Osteoblast (primary cell): ENCODE data around the gene FBXW4. TPM values are rescaled to one million over a fixed set of nuclear protein-coding genes. Genes with fewer than 3 reads are reported as not detected.

Experiments
- DNase-seq: peaks from one replicate; pipeline ENCODE4 v3.0.0; 2011; ENCODE audit warnings: low spot score, mixed read lengths; ENCODE audit not compliant: insufficient read length; ENCODE audit errors: missing footprints
- H2AFZ ChIP-seq: 2 replicates; pipeline ENCODE4 v1.6.0; 2011; ENCODE audit warnings: mild to moderate bottlenecking, low read length
- H3K27ac ChIP-seq: 2 replicates; pipeline ENCODE4 v1.5.1; 2011; ENCODE audit warnings: mild to moderate bottlenecking, low read depth, low read length, moderate library complexity
- H3K27me3 ChIP-seq: 2 replicates; pipeline ENCODE4 v1.6.0; 2012; ENCODE audit warnings: mild to moderate bottlenecking, control low read depth, inconsistent platforms, low read length, moderate library complexity; ENCODE audit not compliant: insufficient read depth
- H3K36me3 ChIP-seq: 2 replicates; pipeline ENCODE4 v1.5.1; 2011; ENCODE audit warnings: mild to moderate bottlenecking, low read length, control low read depth, moderate library complexity; ENCODE audit not compliant: insufficient read depth
- H3K4me1 ChIP-seq: 2 replicates; pipeline ENCODE4 v1.5.1; 2011; ENCODE audit warnings: mild to moderate bottlenecking, low read length, control low read depth, moderate library complexity; ENCODE audit not compliant: insufficient read depth
- H3K4me2 ChIP-seq: 2 replicates; pipeline ENCODE4 v1.6.0; 2011; ENCODE audit warnings: mild to moderate bottlenecking, low read length; ENCODE audit not compliant: insufficient read depth
- H3K4me3 ChIP-seq: fragments of 200-600 bp; sonication (generic); 3 replicates; pipeline ENCODE4 v1.5.1; 2012; ENCODE audit warnings: mild to moderate bottlenecking, low read length, inconsistent platforms; ENCODE audit not compliant: insufficient read depth
- H3K79me2 ChIP-seq: 2 replicates; pipeline ENCODE4 v1.6.0; 2012; ENCODE audit warnings: mild to moderate bottlenecking, low read length, control low read depth, inconsistent platforms; ENCODE audit not compliant: insufficient read depth
- H3K9me3 ChIP-seq: 2 replicates; pipeline ENCODE4 v1.5.1; 2011; ENCODE audit warnings: low read depth, low read length, control low read depth
- H4K20me1 ChIP-seq: 2 replicates; pipeline ENCODE4 v1.6.0; 2012; ENCODE audit warnings: mild to moderate bottlenecking, low read length, control low read depth; ENCODE audit not compliant: insufficient read depth
- CTCF ChIP-seq: IDR thresholded peaks from 2 replicates; pipeline ENCODE4 v1.5.1; 2011; ENCODE audit warnings: mild to moderate bottlenecking, low read depth, low read length, moderate library complexity; ENCODE audit errors: extremely low read depth
- total RNA-seq: library from RNA; depleted of rRNA; stranded (reverse); fragments of >200 nt; gene quantifications from 2 replicates; pipeline ENCODE4 v1.2.3, GENCODE V29; 2012

FBXW4 gene
- total RNA-seq, 1 donor, result 40.2 TPM

DNA sequence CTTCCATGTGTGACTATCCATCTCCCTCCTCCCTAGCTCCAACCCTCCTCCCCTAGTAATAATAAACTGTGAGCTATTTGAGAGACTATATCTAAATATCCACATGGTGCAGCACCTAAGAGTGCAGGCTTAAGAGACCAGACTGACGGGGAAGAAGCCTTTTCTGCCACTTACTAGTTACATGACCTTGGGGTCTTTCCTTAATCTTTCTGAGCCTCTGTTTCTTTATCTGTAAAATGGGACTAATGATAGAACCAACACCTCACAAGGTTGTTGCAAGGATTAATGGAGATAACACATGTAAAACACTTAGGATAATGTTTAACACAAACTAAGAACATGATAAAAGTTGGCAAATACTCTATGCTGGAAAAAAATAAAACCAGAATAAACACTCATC, 37.1 kb upstream of the FBXW4 start:
- Histone ChIP-seq H3K27ac (no peak overlapping the region), H3K79me2 (no peaks in the 10 kb centered on the region), H3K4me3 (no peak overlapping the region), H3K4me1 (no peaks in the 10 kb centered on the region), H4K20me1 (no peaks in the 10 kb centered on the region), H3K27me3 (peaks cover 19% of the 10 kb centered on the region), H3K9me3 (no peaks in the 10 kb centered on the region), H3K36me3 (no peaks in the 10 kb centered on the region), H3K4me2 (no peak overlapping the region), H2AFZ (no peak overlapping the region)
- DNase-seq, result no peak
- no peak for TF ChIP-seq CTCF

DNA sequence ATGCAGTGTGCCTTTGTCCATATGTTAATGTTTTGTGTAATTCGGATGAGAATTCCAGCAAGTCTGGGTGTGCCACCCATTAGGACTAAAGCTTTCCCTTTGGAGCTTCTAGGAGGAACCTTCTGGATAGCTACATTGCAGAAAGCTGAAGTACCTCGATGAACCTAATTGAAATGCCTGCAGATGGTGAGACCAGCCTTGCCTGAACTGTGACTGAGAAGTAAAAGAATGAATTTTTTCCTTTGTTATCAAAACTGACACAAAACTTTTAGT, 31.1 kb upstream of the FBXW4 start:
- no peaks in the 10 kb centered on the region for H3K9me3 ChIP-seq
- H3K4me1 ChIP-seq, result no peaks in the 10 kb centered on the region
- H3K4me2 ChIP-seq, result no peak overlapping the region
- H2AFZ ChIP-seq, result no peak overlapping the region
- H3K27ac ChIP-seq, result no peak overlapping the region
- H3K79me2 ChIP-seq, result no peaks in the 10 kb centered on the region
- no peak for DNase-seq
- TF ChIP-seq CTCF, result no peak
- H3K4me3 ChIP-seq, result no peak overlapping the region
- H3K27me3 ChIP-seq, result peaks cover 16% of the 10 kb centered on the region
- no peaks in the 10 kb centered on the region for H3K36me3 ChIP-seq
- H4K20me1 ChIP-seq, result no peaks in the 10 kb centered on the region

GRCh38 chr10:101725296-101726114, 30.5 kb upstream of the FBXW4 start:
- no peak overlapping the region for H3K4me3 ChIP-seq
- no peaks in the 10 kb centered on the region for H3K4me1 ChIP-seq
- no peak for TF ChIP-seq CTCF
- H2AFZ ChIP-seq, result no peak overlapping the region
- no peaks in the 10 kb centered on the region for H3K36me3 ChIP-seq
- no peaks in the 10 kb centered on the region for H3K79me2 ChIP-seq
- DNase-seq, result no peak
- H3K27ac ChIP-seq, result no peak overlapping the region
- H3K4me2 ChIP-seq, result no peak overlapping the region
- peaks cover 16% of the 10 kb centered on the region for H3K27me3 ChIP-seq
- H4K20me1 ChIP-seq, result no peaks in the 10 kb centered on the region
- H3K9me3 ChIP-seq, result no peaks in the 10 kb centered on the region

DNA sequence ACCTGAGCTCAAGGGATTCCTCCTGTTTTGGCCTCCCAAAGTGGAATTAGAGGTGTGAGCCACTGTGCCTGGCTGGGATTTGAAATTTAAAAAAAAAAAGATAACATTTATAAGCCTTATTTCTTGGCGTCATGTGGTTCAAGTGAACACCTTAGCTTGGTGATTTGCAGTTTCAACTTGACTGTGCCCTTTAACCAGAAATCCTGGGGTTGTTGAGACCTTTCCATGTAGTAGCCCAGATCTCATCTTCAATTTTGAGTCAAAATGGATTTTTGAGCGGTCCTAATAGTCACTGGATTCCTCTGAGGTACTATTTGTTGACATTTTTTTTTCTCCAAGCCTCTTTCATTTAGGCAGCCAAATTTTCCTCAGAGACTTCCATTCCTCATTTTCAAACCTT, 29.5 kb upstream of the FBXW4 start:
- Histone ChIP-seq H3K4me2 (no peak overlapping the region), H3K79me2 (no peaks in the 10 kb centered on the region), H3K36me3 (no peaks in the 10 kb centered on the region), H4K20me1 (no peaks in the 10 kb centered on the region), H3K9me3 (no peaks in the 10 kb centered on the region), H2AFZ (no peak overlapping the region), H3K27me3 (peaks cover 25% of the 10 kb centered on the region), H3K4me1 (no peaks in the 10 kb centered on the region), H3K4me3 (no peak overlapping the region), H3K27ac (no peak overlapping the region)
- DNase-seq, result no peak
- TF ChIP-seq CTCF, result no peak
